H1 (cell line): ENCODE data around the gene UBAP1. TPM values are rescaled to one million over a fixed set of nuclear protein-coding genes. Genes with fewer than 3 reads are reported as not detected.

Experiments used
- CTCF ChIA-PET: fragments of 300-600 bp; sonication (Branson Sonifier 250); formaldehyde crosslinking; loops from one replicate; lab custom pipeline; 2021; ENCODE audit not compliant: partially characterized antibody; lab: Charles Lee
- POLR2A ChIA-PET: fragments of 300-600 bp; sonication (Branson Sonifier 250); formaldehyde crosslinking; loops from one replicate; lab custom pipeline; 2021; ENCODE audit warnings: inconsistent platforms; ENCODE audit not compliant: partially characterized antibody; lab: Charles Lee
- DNase-seq, 2 experiments: peaks; one replicate each; pipeline versions ENCODE4 v3.0.0 to v3.0.0-alpha.2; 2010 to 2022; ENCODE audit warnings: low spot score in 2 of 2, low read depth in 1 of 2, mixed read lengths in 1 of 2
- FAIRE-seq: peaks from 2 replicates; lab custom pipeline; 2011; peaks lifted over from hg19 to GRCh38; lab: Jason Lieb, UNC
- H2AFZ ChIP-seq: 2 replicates; pipeline ENCODE4 v1.8.1; 2012; ENCODE audit warnings: low read length, inconsistent platforms
- H2AK5ac ChIP-seq: 2 replicates; pipeline ENCODE4 v1.6.1; 2013; ENCODE audit warnings: low read depth, low read length
- H2BK120ac ChIP-seq: replicated peaks from 2 replicates; pipeline ENCODE3; 2013; ENCODE audit warnings: low read depth, low read length, inconsistent platforms
- H2BK12ac ChIP-seq: 2 replicates; pipeline ENCODE4 v1.6.1; 2013; ENCODE audit warnings: low read depth, low read length
- H2BK15ac ChIP-seq: 2 replicates; pipeline ENCODE4 v1.6.1; 2013; ENCODE audit warnings: low read length
- H2BK20ac ChIP-seq: 2 replicates; pipeline ENCODE4 v1.6.1; 2013; ENCODE audit warnings: low read length
- H2BK5ac ChIP-seq: 2 replicates; pipeline ENCODE4 v1.6.1; 2013; ENCODE audit warnings: low read depth, low read length
- H3K14ac ChIP-seq: 2 replicates; pipeline ENCODE4 v1.6.1; 2013; ENCODE audit warnings: inconsistent platforms; ENCODE audit not compliant: insufficient read length
- H3K18ac ChIP-seq: 2 replicates; pipeline ENCODE4 v1.6.1; 2013; ENCODE audit warnings: low read length; ENCODE audit errors: extremely low read depth
- H3K23ac ChIP-seq: 2 replicates; pipeline ENCODE4 v1.6.1; 2013; ENCODE audit warnings: inconsistent platforms; ENCODE audit not compliant: insufficient read length
- H3K23me2 ChIP-seq: 2 replicates; pipeline ENCODE4 v1.6.1; 2013; ENCODE audit warnings: low read depth, low read length
- H3K27ac ChIP-seq: 2 replicates; pipeline ENCODE4 v1.6.1; 2011; ENCODE audit warnings: low read depth, low read length, inconsistent platforms
- H3K27me3 ChIP-seq, 4 experiments: replicated peaks in 1 of 4; 1 replicate in 1 of 4; 2 replicates in 3 of 4; pipeline versions ENCODE4 v1.6.1 to v1.8.1; 2011 to 2013; ENCODE audit warnings: low read length in 3 of 4, mild to moderate bottlenecking in 3 of 4, inconsistent platforms in 2 of 4, mixed read lengths in 2 of 4, moderate library complexity in 1 of 4; ENCODE audit not compliant: control insufficient read depth in 3 of 4, insufficient read depth in 3 of 4; ENCODE audit errors: extremely low read depth in 1 of 4
- H3K36me3 ChIP-seq, 4 experiments: 2 replicates each; pipeline versions ENCODE4 v1.6.1 to v1.8.1; 2011 to 2013; ENCODE audit warnings: mild to moderate bottlenecking in 4 of 4, low read length in 3 of 4, moderate library complexity in 2 of 4, control low read depth in 1 of 4, inconsistent platforms in 1 of 4; ENCODE audit not compliant: insufficient read depth in 4 of 4, control insufficient read depth in 2 of 4
- H3K4ac ChIP-seq: replicated peaks from 2 replicates; pipeline ENCODE3; 2013; ENCODE audit warnings: low read length, low read depth, mixed read lengths, inconsistent platforms; ENCODE audit not compliant: insufficient read length
- H3K4me1 ChIP-seq, 4 experiments: replicated peaks in 1 of 4; 1 replicate in 1 of 4; 2 replicates in 3 of 4; pipeline versions ENCODE4 v1.6.1 to v1.8.1; 2011 to 2013; ENCODE audit warnings: low read length in 3 of 4, inconsistent platforms in 2 of 4, mixed read lengths in 1 of 4; ENCODE audit not compliant: insufficient read depth in 4 of 4, control insufficient read depth in 3 of 4
- H3K4me2 ChIP-seq, 2 experiments: 2 replicates each; pipeline versions ENCODE4 v1.6.1 to v1.8.1; 2011 to 2013; ENCODE audit warnings: low read depth in 2 of 2, low read length in 2 of 2, control low read depth in 1 of 2, inconsistent platforms in 1 of 2, mild to moderate bottlenecking in 1 of 2; ENCODE audit not compliant: insufficient read depth in 1 of 2
- H3K4me3 ChIP-seq, 4 experiments: fragments of 200-600, 300-600 bp in 1 of 4; sonication (generic), shearing (Covaris generic), sonication (Bioruptor Twin) in 1 of 4; 2 replicates each; pipeline versions ENCODE4 v1.5.1 to v1.8.1; 2011 to 2016; ENCODE audit warnings: low read length in 4 of 4, low read depth in 3 of 4, control low read depth in 2 of 4, inconsistent platforms in 2 of 4, mild to moderate bottlenecking in 2 of 4, mixed read lengths in 1 of 4, moderate library complexity in 1 of 4; ENCODE audit not compliant: insufficient read depth in 2 of 4; ENCODE audit errors: extremely low read depth in 1 of 4
- H3K56ac ChIP-seq: replicated peaks from 2 replicates; pipeline ENCODE3; 2013; ENCODE audit warnings: low read depth, mild to moderate bottlenecking, mixed read lengths, low read length, inconsistent platforms; ENCODE audit not compliant: insufficient read length
- H3K79me1 ChIP-seq: 2 replicates; pipeline ENCODE4 v1.6.1; 2013; ENCODE audit warnings: low read depth, low read length, control low read depth
- H3K79me2 ChIP-seq, 2 experiments: 2 replicates each; pipeline versions ENCODE4 v1.6.1 to v1.8.1; 2012 to 2013; ENCODE audit warnings: low read length in 2 of 2, mild to moderate bottlenecking in 2 of 2, inconsistent platforms in 1 of 2; ENCODE audit not compliant: insufficient read depth in 2 of 2, control insufficient read depth in 1 of 2
- H3K9ac ChIP-seq, 4 experiments: replicated peaks in 1 of 4; 1 replicate in 1 of 4; 2 replicates in 3 of 4; pipeline versions ENCODE4 v1.6.1 to v1.8.1; 2011 to 2013; ENCODE audit warnings: low read depth in 3 of 4, low read length in 3 of 4, control low read depth in 2 of 4, mild to moderate bottlenecking in 2 of 4, moderate library complexity in 2 of 4, inconsistent platforms in 1 of 4; ENCODE audit errors: extremely low read depth in 1 of 4
- H3K9me3 ChIP-seq, 2 experiments: 2 replicates each; pipeline versions ENCODE4 v1.6.1 to v1.8.1; 2012 to 2013; ENCODE audit warnings: mild to moderate bottlenecking in 2 of 2, moderate library complexity in 2 of 2, control low read depth in 1 of 2, inconsistent platforms in 1 of 2, low read depth in 1 of 2, low read length in 1 of 2, mixed read lengths in 1 of 2; ENCODE audit not compliant: insufficient read depth in 2 of 2
- H4K20me1 ChIP-seq, 2 experiments: replicated peaks in 1 of 2; 2 replicates each; pipeline versions ENCODE3 to v1.8.1; 2011 to 2013; ENCODE audit warnings: inconsistent platforms in 2 of 2, low read length in 2 of 2, mild to moderate bottlenecking in 1 of 2; ENCODE audit not compliant: insufficient read depth in 2 of 2, control insufficient read depth in 1 of 2
- H4K5ac ChIP-seq: 2 replicates; pipeline ENCODE4 v1.6.1; 2013; ENCODE audit warnings: low read length, low read depth, mixed read lengths, inconsistent platforms; ENCODE audit not compliant: insufficient read length
- H4K8ac ChIP-seq: 2 replicates; pipeline ENCODE4 v1.8.0; 2013; ENCODE audit warnings: mild to moderate bottlenecking, moderate library complexity, low read length, inconsistent platforms; ENCODE audit not compliant: insufficient read depth; ENCODE audit errors: extremely low read depth
- H4K91ac ChIP-seq: replicated peaks from 2 replicates; pipeline ENCODE3; 2013; ENCODE audit warnings: low read length, mixed read lengths, inconsistent platforms; ENCODE audit not compliant: insufficient read length
- BACH1 ChIP-seq: IDR thresholded peaks from 2 replicates; pipeline ENCODE4 v1.6.1; 2012; ENCODE audit warnings: low read length, improper control_type of control experiment
- FOSL1 ChIP-seq: IDR thresholded peaks from 2 replicates; pipeline ENCODE4 v1.6.1; 2011; ENCODE audit warnings: mild to moderate bottlenecking, low read depth, low read length, moderate library complexity; ENCODE audit not compliant: insufficient read depth
- KDM4A ChIP-seq: IDR thresholded peaks from one replicate; pipeline ENCODE4 v1.7.1; 2012; ENCODE audit warnings: low read depth, mild to moderate bottlenecking, moderate library complexity, low read length, inconsistent platforms; ENCODE audit not compliant: severe bottlenecking
- NANOG ChIP-seq: IDR thresholded peaks from 2 replicates; pipeline ENCODE4 v1.6.1; 2011; ENCODE audit warnings: low read length, low read depth, mild to moderate bottlenecking, inconsistent platforms; ENCODE audit not compliant: insufficient read depth, poor library complexity, severe bottlenecking
- RAD21 ChIP-seq, 2 experiments: IDR thresholded peaks in 1 of 2; conservative IDR thresholded peaks in 1 of 2; 2 replicates each; pipeline ENCODE4 v1.6.1; 2011; ENCODE audit warnings: low read depth in 2 of 2, low read length in 2 of 2, improper control_type of control experiment in 1 of 2, inconsistent platforms in 1 of 2, mild to moderate bottlenecking in 1 of 2, moderate library complexity in 1 of 2
- RXRA ChIP-seq: IDR thresholded peaks from 2 replicates; pipeline ENCODE4 v1.6.1; 2011; ENCODE audit warnings: low read depth, mild to moderate bottlenecking, low read length, moderate library complexity; ENCODE audit not compliant: insufficient read depth
- SP1 ChIP-seq: IDR thresholded peaks from 2 replicates; pipeline ENCODE4 v1.6.1; 2011; ENCODE audit warnings: low read depth, low read length
- SP4 ChIP-seq: IDR thresholded peaks from 2 replicates; pipeline ENCODE4 v1.6.1; 2012; ENCODE audit warnings: low read length, inconsistent platforms
- SUZ12 ChIP-seq: fragments of 200-600 bp; sonication (generic); IDR thresholded peaks from 2 replicates; pipeline ENCODE4 v1.6.1; 2012; ENCODE audit warnings: mild to moderate bottlenecking, inconsistent platforms, low read length, moderate library complexity, mixed read lengths
- TAF1 ChIP-seq: IDR thresholded peaks from 2 replicates; pipeline ENCODE4 v1.6.1; 2011; ENCODE audit warnings: mild to moderate bottlenecking, low read depth, low read length
- TAF7 ChIP-seq: optimal IDR thresholded peaks from 2 replicates; pipeline ENCODE3; 2011; ENCODE audit warnings: low read depth, mild to moderate bottlenecking, inconsistent platforms, low read length, moderate library complexity, borderline replicate concordance
- WGBS, 2 experiments: shearing (Covaris generic) in 1 of 2; methylation state at CpG; one replicate each; pipeline versions ENCODE4 v1.1.6 to v1.1.7; 2013 to 2015; ENCODE audit warnings: low lambda C conversion rate in 2 of 2, mixed read lengths in 2 of 2, inconsistent platforms in 1 of 2, low coverage in 1 of 2, missing lambda C conversion rate in 1 of 2; ENCODE audit not compliant: insufficient replicate concordance in 2 of 2, insufficient coverage in 1 of 2, insufficient read length in 1 of 2; ENCODE audit errors: extremely low coverage in 1 of 2, missing lambda C conversion rate in 1 of 2; 5-methylcytosine and 5-hydroxymethylcytosine counted together
- polyA plus RNA-seq, 7 experiments: library from polyadenylated mRNA; depleted of rRNA in 3 of 7; stranded (reverse) in 5 of 7; unstranded in 2 of 7; fragments of >200 nt in 5 of 7; fragments of 200-250 nt in 2 of 7; gene quantifications; 1 replicate in 5 of 7; 2 replicates in 1 of 7; 4 replicates in 1 of 7; pipeline versions ENCODE4 v1.2.1 to v1.2.3, GENCODE V29; 2011 to 2013; ENCODE audit warnings: missing spikeins in 2 of 7, mixed read lengths in 2 of 7
- total RNA-seq: library from RNA; stranded (reverse); fragmentation: NEBNext Ultra II Directional; extraction: Animal tissue kit (Norgen Biotek cat#: 25700); gene quantifications from 2 replicates; pipeline ENCODE4 v1.2.1, GENCODE V29; 2021

The UBAP1 gene
- total and polyA plus RNA-seq, 2 of the 8 experiments (the other 6 are each of a cell fraction or from before 2014, with no cell fraction given) = 31.3 to 31.4 TPM

DNA sequence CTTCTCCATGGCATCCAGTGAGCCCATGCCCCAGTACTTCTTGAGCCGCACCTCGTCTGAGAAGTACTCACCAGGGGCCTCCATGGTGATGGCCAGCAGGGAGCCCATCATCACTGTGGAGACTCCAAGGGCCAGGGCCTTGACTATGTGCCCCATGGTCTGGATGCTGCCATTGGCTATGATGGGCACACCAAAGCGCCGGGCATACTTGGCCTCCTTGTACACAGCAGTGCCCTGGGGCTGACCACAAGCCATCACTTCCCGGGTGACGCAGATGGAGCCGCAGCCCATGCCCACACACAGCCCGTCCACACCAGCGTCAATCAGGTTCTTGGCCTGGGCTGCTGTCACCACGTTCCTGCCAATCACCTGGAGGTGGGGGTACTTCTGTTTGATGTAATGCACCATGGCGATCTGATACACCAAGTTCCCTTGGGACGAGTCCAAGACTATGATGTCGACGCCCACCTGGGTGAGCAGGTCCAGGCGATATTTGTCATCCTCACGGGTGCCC, 45.4 kb upstream of the UBAP1 start:
- Histone ChIP-seq H2BK15ac (no peak overlapping the region), H3K27ac (no peak overlapping the region), H3K4me3 (no peak overlapping the region), H2BK12ac (no peak overlapping the region), H4K20me1 (no peaks in the 10 kb centered on the region), H2BK20ac (no peak overlapping the region), H2AFZ (no peak overlapping the region), H2AK5ac (no peak overlapping the region), H2BK120ac (no peak overlapping the region), H3K27me3 (no peaks in the 10 kb centered on the region), H3K23ac (no peak overlapping the region), H3K4ac (no peak overlapping the region), H3K36me3 (no peaks in the 10 kb centered on the region), H3K79me2 (no peaks in the 10 kb centered on the region), H3K79me1 (no peaks in the 10 kb centered on the region), H3K23me2 (no peaks in the 10 kb centered on the region), H2BK5ac (no peak overlapping the region), H4K5ac (no peak overlapping the region), H3K18ac (no peak overlapping the region), H4K8ac (peak overlapping the region; percentile 79), H4K91ac (no peak overlapping the region), H3K9me3 (peaks cover 3 to 6% of the 10 kb centered on the region in 2 experiments; a peak in 1 of 4 replicates), H3K4me2 (no peak overlapping the region), H3K4me1 (no peaks in the 10 kb centered on the region), H3K14ac (no peak overlapping the region), H3K9ac (no peak overlapping the region), H3K56ac (no peak overlapping the region)
- ChIA-PET POLR2A (interaction anchor here (0.6 kb wide), 1 partner anchor 85 kb away, joined by 3 read pairs; the partner anchor contains the start of gene UBAP2), CTCF (interaction anchor here (0.6 to 2.0 kb wide), 5 partner anchors 22 to 386 kb away, joined by 3 to 7 read pairs (median 4); no protein-coding TSS in a partner anchor)
- no peak for FAIRE-seq
- DNase-seq = no peak
- 93% methylated on average over 16 of the region's 16 CpGs; no CpG with 5 or more reads in 1 of the 2 experiments for WGBS, 2 experiments
- TF ChIP-seq RXRA = no peak
- TF ChIP-seq SUZ12 = no peak
- TF ChIP-seq FOSL1 = no peak
- no peak for TF ChIP-seq TAF1
- no peak for TF ChIP-seq BACH1
- no peak for TF ChIP-seq RAD21 (IDR thresholded peaks at IDR 0.05 in 1 of 2, conservative IDR thresholded peaks at IDR 0.05 in 1 of 2; ENCODE audit: low read depth in 2 of 2, low read length in 2 of 2)
- no peak for TF ChIP-seq TAF7
- TF ChIP-seq KDM4A = no peak
- no peak for TF ChIP-seq SP4
- no peak for TF ChIP-seq SP1
- no peak for TF ChIP-seq NANOG
